ENCODE results near the gene TCIRG1. TPM values are rescaled to one million over a fixed set of nuclear protein-coding genes. Genes with fewer than 3 reads are reported as not detected.

Gene TCIRG1
- total and polyA plus RNA-seq, 2 of the 13 experiments (the other 11 are each of a cell fraction or from before 2014, with no cell fraction given) = 48.0 to 69.6 TPM

DNA sequence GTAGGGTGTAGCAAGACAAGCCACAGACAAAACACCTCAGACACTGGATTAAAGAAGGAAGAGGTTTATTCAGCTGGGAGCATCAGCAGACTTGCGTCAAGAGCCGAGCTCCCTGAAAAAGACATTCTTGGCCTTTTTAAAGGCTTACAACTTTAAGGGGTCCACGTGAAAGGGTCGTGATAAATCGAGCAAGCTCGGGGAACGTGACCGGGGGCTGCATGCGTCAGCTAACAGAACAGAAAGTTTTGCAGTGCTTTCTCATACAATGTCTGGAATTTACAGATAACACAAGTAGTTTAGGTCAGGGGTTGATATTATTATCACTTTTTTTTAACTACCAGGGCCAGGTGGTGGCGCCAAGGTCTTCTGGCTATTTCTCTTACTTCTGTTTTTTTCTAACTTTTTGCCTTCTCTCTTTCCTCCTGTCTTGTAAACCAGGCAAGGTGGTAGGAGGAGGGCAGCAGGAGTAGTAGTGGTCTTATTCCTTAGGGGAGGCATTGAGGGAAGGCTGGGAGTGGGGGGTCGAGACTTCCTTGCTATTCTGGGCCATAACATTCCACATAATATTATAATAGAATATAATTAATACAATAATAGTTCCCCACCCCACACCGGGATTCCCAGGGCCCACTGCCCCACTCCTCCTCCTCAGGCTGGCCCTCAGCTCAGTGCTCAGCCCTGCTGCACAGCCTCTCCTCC lies 29.3 kb upstream of the TCIRG1 start (continued):
- TF ChIP-seq RXRB (CRISPR knock-in tag; IDR thresholded peaks at IDR 0.05; ENCODE audit: borderline replicate concordance) (peak; percentile 12; the same call in 1 of the 2 replicates), ZKSCAN8 (CRISPR knock-in tag; IDR thresholded peaks at IDR 0.05; ENCODE audit: borderline replicate concordance) (no peak), ZNF879 (CRISPR knock-in tag; IDR thresholded peaks at IDR 0.05) (0 out of 2 replicates have a peak, but pooled peaks have one; percentile 11), ARID2 (CRISPR knock-in tag; IDR thresholded peaks at IDR 0.05; ENCODE audit: borderline replicate concordance) (0 out of 2 replicates have a peak, but pooled peaks have one; percentile 30), POLR2A (IDR thresholded peaks at IDR 0.05; ENCODE audit: insufficient read depth in 1 of 2, low read depth in 2 of 2, low read length in 2 of 2) (no peak), ZNF652 (CRISPR knock-in tag; IDR thresholded peaks at IDR 0.05; ENCODE audit: borderline replicate concordance, low read depth) (no peak), MEIS1 (CRISPR knock-in tag; IDR thresholded peaks at IDR 0.05; ENCODE audit: borderline replicate concordance) (no peak)

DNA sequence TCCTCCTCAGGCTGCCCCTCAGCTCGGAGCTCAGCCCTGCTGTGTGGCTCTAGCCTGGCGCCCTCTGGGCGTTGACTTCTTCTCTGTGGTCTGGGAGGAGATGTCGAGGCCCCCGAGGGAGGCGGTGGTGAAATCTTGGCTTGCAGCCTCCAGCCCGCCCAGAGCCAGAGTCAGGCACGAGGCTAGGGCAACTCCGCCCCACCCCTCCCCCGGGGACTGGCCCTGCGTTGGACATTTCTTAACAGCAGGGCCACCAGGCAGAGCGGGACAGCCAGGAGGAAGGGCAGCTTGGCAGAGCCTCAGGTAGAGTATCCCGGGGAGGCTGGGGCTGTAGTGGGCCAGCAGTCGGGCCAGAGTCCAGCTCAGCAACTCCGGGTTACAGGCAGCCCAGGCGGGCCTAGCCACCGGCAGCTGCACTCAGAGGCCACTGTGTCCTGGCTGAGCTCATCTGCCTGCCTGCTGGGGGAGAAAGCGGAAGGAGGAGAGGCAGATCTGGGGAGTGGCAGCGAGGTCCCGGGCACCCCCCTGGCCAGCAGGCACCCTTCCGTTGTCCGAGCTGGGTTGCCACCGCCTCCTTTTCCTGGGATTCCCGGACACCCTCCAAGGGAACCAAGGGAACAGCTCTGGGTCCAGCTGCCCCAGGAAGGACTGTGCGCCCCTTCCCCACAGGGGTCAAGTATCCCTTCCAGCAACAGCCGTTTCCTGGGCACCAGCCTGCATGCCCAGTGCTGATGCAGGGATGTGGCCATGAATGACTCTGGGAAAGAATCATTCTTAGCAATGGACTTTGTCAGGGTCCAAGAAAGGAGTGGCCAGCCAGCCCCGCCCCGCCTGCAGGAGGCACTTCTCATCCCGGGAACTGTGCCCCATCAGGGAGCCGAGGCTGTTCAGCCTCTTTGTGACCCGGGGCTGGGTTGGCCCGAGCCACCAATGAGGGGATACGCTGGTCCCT lies 28.5 kb upstream of the TCIRG1 start, which contains the start of gene ALDH3B1:
Gene ALDH3B1 (plus strand): TSS at position 238 of the 952 bp plus-strand sequence. CDS start 4,971 bp downstream, outside the sequence.
- H3K4me3 ChIP-seq (replicated peaks in 1 of 3; ENCODE audit: insufficient read depth in 1 of 3, low read depth in 2 of 3, low read length in 3 of 3) = peak within 1 kb of the TSS; percentile 41 to 77 (median 53)
- 1% methylated on average over 16 of the region's 33 CpGs for WGBS (ENCODE audit: low lambda C conversion rate)
- FAIRE-seq (peak; percentile 52), DNase-seq (ENCODE audit: low spot score) (peak; percentile 73), ATAC-seq (peak; percentile 80)
- H3K9ac ChIP-seq (ENCODE audit: insufficient read depth, low read depth, low read length) = peak within 1 kb of the TSS; percentile 76
- intact Hi-C loops (cut with micrococcal nuclease; ENCODE audit: unreplicated experiment) (no loop called here), in situ Hi-C loops (cut with HindIII; ENCODE audit: extremely low pct_ligation_motif_present, low pct_unique_long_range_greater_than_20kb) (no loop called here)
- CTCF ChIA-PET (ENCODE audit: low intra/inter-chr PET ratio, low total read pairs) = interaction anchor here (1.4 kb wide), 1 partner anchor 10 kb away, joined by 7 read pairs; no protein-coding TSS in a partner anchor
- no peaks in the 10 kb centered on the region for H3K9me3 ChIP-seq (ENCODE audit: low read length)
- H4K20me1 ChIP-seq (ENCODE audit: insufficient read depth, low read length) = no peaks in the 10 kb centered on the region
- no peaks in the 10 kb centered on the region for H3K36me3 ChIP-seq (replicated peaks in 1 of 2; ENCODE audit: control insufficient read depth in 1 of 2, insufficient read depth in 2 of 2, low read length in 2 of 2)
- POLR2A ChIA-PET = interaction anchor here (0.7 to 2.9 kb wide), 19 partner anchors 9 to 288 kb away, joined by 3 to 15 read pairs (median 3); partner anchors contain the start of gene NDUFS8
- peaks cover 94% of the 10 kb centered on the region for H3K4me1 ChIP-seq (ENCODE audit: insufficient read depth, low read length)
- peak within 1 kb of the TSS; percentile 78 for H3K27ac ChIP-seq (ENCODE audit: extremely low read length, insufficient read depth, low read length)
- H3K27me3 ChIP-seq (ENCODE audit: control insufficient read depth in 1 of 2, insufficient read depth in 2 of 2, low read length in 2 of 2) = no peaks in the 10 kb centered on the region
- H2AFZ ChIP-seq (ENCODE audit: low read length) = no peak within 1 kb of the TSS
- H3K4me2 ChIP-seq (ENCODE audit: low read depth, low read length) = peak within 1 kb of the TSS; percentile 96
- no peaks in the 10 kb centered on the region for H3K79me2 ChIP-seq (ENCODE audit: insufficient read depth, low read length)
- BruUV-seq (replicated peaks) = TSS peak; percentile 64
- TF ChIP-seq JARID2 (CRISPR knock-in tag; IDR thresholded peaks at IDR 0.05; ENCODE audit: insufficient replicate concordance) (no peak), NFYB (CRISPR knock-in tag; IDR thresholded peaks at IDR 0.05) (no peak), SP4 (CRISPR knock-in tag; IDR thresholded peaks at IDR 0.05) (peak; percentile 65), ZNF451 (CRISPR knock-in tag; IDR thresholded peaks at IDR 0.05) (no peak), ZNF572 (CRISPR knock-in tag; IDR thresholded peaks at IDR 0.05) (0 out of 2 replicates have a peak, but pooled peaks have one; percentile 16), ZFAT (CRISPR knock-in tag; conservative IDR thresholded peaks at IDR 0.05) (no peak), JDP2 (CRISPR knock-in tag; IDR thresholded peaks at IDR 0.05; ENCODE audit: borderline replicate concordance) (no peak), PPARG (CRISPR knock-in tag; conservative IDR thresholded peaks at IDR 0.05) (no peak), HMG20B (CRISPR knock-in tag; conservative IDR thresholded peaks at IDR 0.05) (0 out of 2 replicates have a peak, but pooled peaks have one; percentile 29), TCF7L2 (IDR thresholded peaks at IDR 0.05; ENCODE audit: low read depth, low read length) (no peak), RFXANK (CRISPR knock-in tag; IDR thresholded peaks at IDR 0.05) (no peak), ZNF33A (CRISPR knock-in tag; IDR thresholded peaks at IDR 0.05; ENCODE audit: borderline replicate concordance) (no peak), PHF21A (CRISPR knock-in tag; IDR thresholded peaks at IDR 0.05) (peak; percentile 71)
- TF ChIP-seq, protein P1, sequence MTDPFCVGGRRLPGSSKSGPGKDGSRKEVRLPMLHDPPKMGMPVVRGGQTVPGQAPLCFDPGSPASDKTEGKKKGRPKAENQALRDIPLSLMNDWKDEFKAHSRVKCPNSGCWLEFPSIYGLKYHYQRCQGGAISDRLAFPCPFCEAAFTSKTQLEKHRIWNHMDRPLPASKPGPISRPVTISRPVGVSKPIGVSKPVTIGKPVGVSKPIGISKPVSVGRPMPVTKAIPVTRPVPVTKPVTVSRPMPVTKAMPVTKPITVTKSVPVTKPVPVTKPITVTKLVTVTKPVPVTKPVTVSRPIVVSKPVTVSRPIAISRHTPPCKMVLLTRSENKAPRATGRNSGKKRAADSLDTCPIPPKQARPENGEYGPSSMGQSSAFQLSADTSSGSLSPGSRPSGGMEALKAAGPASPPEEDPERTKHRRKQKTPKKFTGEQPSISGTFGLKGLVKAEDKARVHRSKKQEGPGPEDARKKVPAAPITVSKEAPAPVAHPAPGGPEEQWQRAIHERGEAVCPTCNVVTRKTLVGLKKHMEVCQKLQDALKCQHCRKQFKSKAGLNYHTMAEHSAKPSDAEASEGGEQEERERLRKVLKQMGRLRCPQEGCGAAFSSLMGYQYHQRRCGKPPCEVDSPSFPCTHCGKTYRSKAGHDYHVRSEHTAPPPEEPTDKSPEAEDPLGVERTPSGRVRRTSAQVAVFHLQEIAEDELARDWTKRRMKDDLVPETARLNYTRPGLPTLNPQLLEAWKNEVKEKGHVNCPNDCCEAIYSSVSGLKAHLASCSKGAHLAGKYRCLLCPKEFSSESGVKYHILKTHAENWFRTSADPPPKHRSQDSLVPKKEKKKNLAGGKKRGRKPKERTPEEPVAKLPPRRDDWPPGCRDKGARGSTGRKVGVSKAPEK (CRISPR knock-in tag; IDR thresholded peaks at IDR 0.05; ENCODE audit: borderline replicate concordance) = no peak

Data from HepG2 (cell line).